Measurements from ENCODE around the gene SLC6A18.

SLC6A18 gene

GRCh38 chr5:1194378-1194777 is 30.8 kb upstream of the SLC6A18 start:
- DNase-seq (ENCODE audit: insufficient read length, low spot score): no peak
- FAIRE-seq: no peak
- TF ChIP-seq TAF1 (IDR thresholded peaks at IDR 0.05; ENCODE audit: low read depth, low read length) (no peak), SPI1 (IDR thresholded peaks at IDR 0.05; ENCODE audit: low read depth, low read length) (no peak), PAX5 (IDR thresholded peaks at IDR 0.05; ENCODE audit: insufficient read depth, low read length, severe bottlenecking) (no peak), POLR2AphosphoS5 (IDR thresholded peaks at IDR 0.05; ENCODE audit: low read depth, low read length) (no peak), POU2F2 (IDR thresholded peaks at IDR 0.05; ENCODE audit: low read depth, low read length) (no peak), POLR2A (IDR thresholded peaks at IDR 0.05; ENCODE audit: low read depth, low read length) (no peak)

- TF ChIP-seq POLR2A (IDR thresholded peaks at IDR 0.05; ENCODE audit: low read depth, low read length): no peak
- TF ChIP-seq POU2F2 (IDR thresholded peaks at IDR 0.05; ENCODE audit: low read depth, low read length): no peak
- TF ChIP-seq SPI1 (IDR thresholded peaks at IDR 0.05; ENCODE audit: low read depth, low read length): no peak
- TF ChIP-seq POLR2AphosphoS5 (IDR thresholded peaks at IDR 0.05; ENCODE audit: low read depth, low read length): no peak
- no peak for TF ChIP-seq PAX5 (IDR thresholded peaks at IDR 0.05; ENCODE audit: insufficient read depth, low read length, severe bottlenecking)
- no peak for TF ChIP-seq TAF1 (IDR thresholded peaks at IDR 0.05; ENCODE audit: low read depth, low read length)
- FAIRE-seq (no peak), DNase-seq (ENCODE audit: insufficient read length, low spot score) (no peak)
Observed at GRCh38 chr5:1195439-1195838, 29.7 kb upstream of the SLC6A18 start.

GRCh38 chr5:1195916-1196315 is 29.3 kb upstream of the SLC6A18 start:
- TF ChIP-seq POLR2A (IDR thresholded peaks at IDR 0.05; ENCODE audit: low read depth, low read length): no peak
- TF ChIP-seq TAF1 (IDR thresholded peaks at IDR 0.05; ENCODE audit: low read depth, low read length): no peak
- no peak for TF ChIP-seq SPI1 (IDR thresholded peaks at IDR 0.05; ENCODE audit: low read depth, low read length)
- TF ChIP-seq PAX5 (IDR thresholded peaks at IDR 0.05; ENCODE audit: insufficient read depth, low read length, severe bottlenecking): no peak
- no peak for TF ChIP-seq POU2F2 (IDR thresholded peaks at IDR 0.05; ENCODE audit: low read depth, low read length)
- no peak for TF ChIP-seq POLR2AphosphoS5 (IDR thresholded peaks at IDR 0.05; ENCODE audit: low read depth, low read length)
- FAIRE-seq: no peak
- no peak for DNase-seq (ENCODE audit: insufficient read length, low spot score)

- no peak for TF ChIP-seq TAF1 (IDR thresholded peaks at IDR 0.05; ENCODE audit: low read depth, low read length)
- no peak for TF ChIP-seq POLR2AphosphoS5 (IDR thresholded peaks at IDR 0.05; ENCODE audit: low read depth, low read length)
- no peak for TF ChIP-seq PAX5 (IDR thresholded peaks at IDR 0.05; ENCODE audit: insufficient read depth, low read length, severe bottlenecking)
- TF ChIP-seq POLR2A (IDR thresholded peaks at IDR 0.05; ENCODE audit: low read depth, low read length): no peak
- DNase-seq (ENCODE audit: insufficient read length, low spot score) (no peak), FAIRE-seq (no peak)
Observed at GRCh38 chr5:1196562-1196961, 28.6 kb upstream of the SLC6A18 start.

GRCh38 chr5:1197876-1198666 is 27.1 kb upstream of the SLC6A18 start:
- DNase-seq (ENCODE audit: insufficient read length, low spot score): no peak
- no peak for FAIRE-seq
- no peak for TF ChIP-seq POLR2AphosphoS5 (IDR thresholded peaks at IDR 0.05; ENCODE audit: low read depth, low read length)
- TF ChIP-seq PAX5 (IDR thresholded peaks at IDR 0.05; ENCODE audit: insufficient read depth, low read length, severe bottlenecking): no peak
- TF ChIP-seq POLR2A (IDR thresholded peaks at IDR 0.05; ENCODE audit: low read depth, low read length): no peak
- no peak for TF ChIP-seq SPI1 (IDR thresholded peaks at IDR 0.05; ENCODE audit: low read depth, low read length)
- TF ChIP-seq POU2F2 (IDR thresholded peaks at IDR 0.05; ENCODE audit: low read depth, low read length): no peak
- no peak for TF ChIP-seq TAF1 (IDR thresholded peaks at IDR 0.05; ENCODE audit: low read depth, low read length)

- no peak for TF ChIP-seq POLR2A (IDR thresholded peaks at IDR 0.05; ENCODE audit: low read depth, low read length)
- no peak for TF ChIP-seq POLR2AphosphoS5 (IDR thresholded peaks at IDR 0.05; ENCODE audit: low read depth, low read length)
- no peak for TF ChIP-seq SPI1 (IDR thresholded peaks at IDR 0.05; ENCODE audit: low read depth, low read length)
- no peak for TF ChIP-seq TAF1 (IDR thresholded peaks at IDR 0.05; ENCODE audit: low read depth, low read length)
- TF ChIP-seq PAX5 (IDR thresholded peaks at IDR 0.05; ENCODE audit: insufficient read depth, low read length, severe bottlenecking): no peak
- no peak for TF ChIP-seq POU2F2 (IDR thresholded peaks at IDR 0.05; ENCODE audit: low read depth, low read length)
- no peak for FAIRE-seq
Observed at GRCh38 chr5:1199340-1199648, 25.9 kb upstream of the SLC6A18 start.

GRCh38 chr5:1199649-1200494 is 25.3 kb upstream of the SLC6A18 start:
- no peak for FAIRE-seq
- no peak for DNase-seq (ENCODE audit: insufficient read length, low spot score)
- TF ChIP-seq TAF1 (IDR thresholded peaks at IDR 0.05; ENCODE audit: low read depth, low read length) (no peak), POU2F2 (IDR thresholded peaks at IDR 0.05; ENCODE audit: low read depth, low read length) (no peak), PAX5 (IDR thresholded peaks at IDR 0.05; ENCODE audit: insufficient read depth, low read length, severe bottlenecking) (no peak), POLR2AphosphoS5 (IDR thresholded peaks at IDR 0.05; ENCODE audit: low read depth, low read length) (no peak), POLR2A (IDR thresholded peaks at IDR 0.05; ENCODE audit: low read depth, low read length) (no peak), SPI1 (IDR thresholded peaks at IDR 0.05; ENCODE audit: low read depth, low read length) (no peak)

More at GRCh38 chr5:1199340-1199648, 25.9 kb upstream of the SLC6A18 start:
- no peak for DNase-seq (ENCODE audit: insufficient read length, low spot score)

- DNase-seq (ENCODE audit: insufficient read length, low spot score) (no peak), FAIRE-seq (no peak)
- TF ChIP-seq POLR2A (IDR thresholded peaks at IDR 0.05; ENCODE audit: low read depth, low read length) (no peak), TAF1 (IDR thresholded peaks at IDR 0.05; ENCODE audit: low read depth, low read length) (no peak), POLR2AphosphoS5 (IDR thresholded peaks at IDR 0.05; ENCODE audit: low read depth, low read length) (no peak), PAX5 (IDR thresholded peaks at IDR 0.05; ENCODE audit: insufficient read depth, low read length, severe bottlenecking) (no peak), SPI1 (IDR thresholded peaks at IDR 0.05; ENCODE audit: low read depth, low read length) (no peak), POU2F2 (IDR thresholded peaks at IDR 0.05; ENCODE audit: low read depth, low read length) (no peak)
Observed at GRCh38 chr5:1200495-1201326, 24.5 kb upstream of the SLC6A18 start.
